Loucy (cell line): ENCODE measurements around the gene TMEM18.

Experiments
- H2AFZ ChIP-seq: fragments of 200-600 bp; sonication (generic); 2 replicates; pipeline ENCODE4 v1.6.0; 2016; ENCODE audit warnings: antibody characterized with exemption, mild to moderate bottlenecking, low read length, moderate library complexity
- H3F3A ChIP-seq: fragments of 200-600 bp; 2 replicates; pipeline ENCODE4 v1.6.0; 2016; ENCODE audit warnings: antibody characterized with exemption, low read depth, mild to moderate bottlenecking
- H3K27me3 ChIP-seq: fragments of 200-600 bp; sonication (generic); 2 replicates; pipeline ENCODE4 v1.6.1; 2014; ENCODE audit warnings: low read length, mild to moderate bottlenecking; ENCODE audit not compliant: insufficient read depth, poor library complexity, severe bottlenecking
- H3K36me3 ChIP-seq: fragments of 200-600 bp; sonication (generic); 2 replicates; pipeline ENCODE4 v1.6.1; 2016; ENCODE audit warnings: low read length; ENCODE audit not compliant: insufficient read depth
- H3K4me1 ChIP-seq: fragments of 200-600 bp; sonication (generic); 2 replicates; pipeline ENCODE4 v1.5.1; 2014; ENCODE audit warnings: low read length, mild to moderate bottlenecking; ENCODE audit not compliant: insufficient read depth, poor library complexity, severe bottlenecking
- H3K4me2 ChIP-seq: fragments of 200-600 bp; sonication (generic); 2 replicates; pipeline ENCODE4 v1.6.0; 2014; ENCODE audit warnings: antibody characterized with exemption, low read length, low read depth, mild to moderate bottlenecking; ENCODE audit not compliant: poor library complexity, severe bottlenecking
- H3K4me3 ChIP-seq: fragments of 200-600 bp; sonication (generic); 2 replicates; pipeline ENCODE4 v1.5.1; 2014; ENCODE audit warnings: low read length, mild to moderate bottlenecking, mixed read lengths; ENCODE audit not compliant: poor library complexity, severe bottlenecking
- H3K79me2 ChIP-seq: fragments of 200-600 bp; sonication (generic); 2 replicates; pipeline ENCODE4 v1.6.1; 2014; ENCODE audit warnings: low read length; ENCODE audit not compliant: insufficient read depth
- H3K9ac ChIP-seq: fragments of 200-600 bp; sonication (generic); 2 replicates; pipeline ENCODE4 v1.6.0; 2014; ENCODE audit warnings: mild to moderate bottlenecking, low read depth, low read length, moderate library complexity; ENCODE audit not compliant: poor library complexity, severe bottlenecking
- H3K9me2 ChIP-seq: fragments of 200-600 bp; sonication (generic); replicated peaks from 2 replicates; pipeline ENCODE4 v1.6.1; 2016; ENCODE audit warnings: low read depth, low read length, mixed read lengths
- H3K9me3 ChIP-seq: fragments of 200-600 bp; sonication (generic); 2 replicates; pipeline ENCODE4 v1.6.1; 2014; ENCODE audit warnings: mild to moderate bottlenecking, antibody characterized with exemption, low read length, low read depth; ENCODE audit not compliant: insufficient read depth
- H4K20me1 ChIP-seq: fragments of 200-600 bp; sonication (generic); 2 replicates; pipeline ENCODE4 v1.6.0; 2014; ENCODE audit warnings: antibody characterized with exemption, low read length, mild to moderate bottlenecking; ENCODE audit not compliant: insufficient read depth, poor library complexity, severe bottlenecking
- CTCF ChIP-seq: fragments of 200-600 bp; sonication (generic); conservative IDR thresholded peaks from 2 replicates; pipeline ENCODE4 v1.5.1; 2014; ENCODE audit warnings: mild to moderate bottlenecking, antibody characterized with exemption, low read length
- EZH2phosphoT487 ChIP-seq: fragments of 200-600 bp; IDR thresholded peaks from 2 replicates; pipeline ENCODE4 v1.6.1; 2018; ENCODE audit warnings: antibody characterized with exemption, mild to moderate bottlenecking, moderate library complexity, borderline replicate concordance

The TMEM18 gene

GRCh38 chr2:723761-724160 lies 46.6 kb upstream of the TMEM18 start:
- Histone ChIP-seq H3K9me2 (no peaks in the 10 kb centered on the region), H4K20me1 (no peaks in the 10 kb centered on the region), H3K9me3 (no peaks in the 10 kb centered on the region), H3K4me3 (no peak overlapping the region), H3F3A (no peaks in the 10 kb centered on the region), H3K36me3 (no peaks in the 10 kb centered on the region), H3K27me3 (no peaks in the 10 kb centered on the region), H3K4me2 (no peak overlapping the region), H3K4me1 (no peaks in the 10 kb centered on the region), H3K79me2 (no peaks in the 10 kb centered on the region), H2AFZ (no peak overlapping the region), H3K9ac (no peak overlapping the region)
- TF ChIP-seq EZH2phosphoT487 (no peak), CTCF (no peak)

DNA sequence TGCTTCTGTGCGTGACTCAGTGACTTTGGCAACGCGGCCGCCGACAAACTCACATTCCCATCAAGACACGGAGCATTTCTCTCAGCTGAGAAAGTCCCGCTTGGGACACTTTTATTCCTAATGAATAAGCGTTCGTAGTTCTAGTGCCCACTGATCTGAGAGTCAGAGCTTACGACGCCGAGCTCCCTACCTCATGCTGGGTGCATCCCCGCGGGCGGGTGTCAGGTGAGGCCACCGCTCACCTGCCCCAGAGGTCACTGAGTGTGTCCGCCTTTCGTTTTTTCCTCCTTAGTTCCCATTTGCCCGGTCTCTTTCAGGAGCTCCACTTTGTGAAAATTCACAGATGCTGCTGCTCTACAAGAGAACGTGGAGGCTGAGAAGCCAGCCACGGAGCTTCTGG lies 43.6 kb upstream of the TMEM18 start:
- H4K20me1 ChIP-seq = no peaks in the 10 kb centered on the region
- H2AFZ ChIP-seq = no peak overlapping the region
- H3K4me1 ChIP-seq = no peaks in the 10 kb centered on the region
- H3K4me2 ChIP-seq = no peak overlapping the region
- no peaks in the 10 kb centered on the region for H3F3A ChIP-seq
- H3K79me2 ChIP-seq = no peaks in the 10 kb centered on the region
- no peaks in the 10 kb centered on the region for H3K9me3 ChIP-seq
- H3K9me2 ChIP-seq = no peaks in the 10 kb centered on the region
- no peak overlapping the region for H3K4me3 ChIP-seq
- H3K9ac ChIP-seq = no peak overlapping the region
- no peak for TF ChIP-seq EZH2phosphoT487
- TF ChIP-seq CTCF = no peak
- no peaks in the 10 kb centered on the region for H3K27me3 ChIP-seq
- H3K36me3 ChIP-seq = no peaks in the 10 kb centered on the region

GRCh38 chr2:719734-720133 lies 42.5 kb upstream of the TMEM18 start:
- H3K36me3 ChIP-seq = no peaks in the 10 kb centered on the region
- H3K27me3 ChIP-seq = no peaks in the 10 kb centered on the region
- no peaks in the 10 kb centered on the region for H3K9me3 ChIP-seq
- no peaks in the 10 kb centered on the region for H3K9me2 ChIP-seq
- H3K79me2 ChIP-seq = no peaks in the 10 kb centered on the region
- H3K4me3 ChIP-seq = no peak overlapping the region
- TF ChIP-seq EZH2phosphoT487 (no peak), CTCF (no peak)
- no peaks in the 10 kb centered on the region for H4K20me1 ChIP-seq
- peaks cover 8% of the 10 kb centered on the region for H3K4me1 ChIP-seq
- H3K4me2 ChIP-seq = no peak overlapping the region
- H3F3A ChIP-seq = no peaks in the 10 kb centered on the region
- no peak overlapping the region for H2AFZ ChIP-seq
- no peak overlapping the region for H3K9ac ChIP-seq
